NOMO-1 (cell line): ENCODE measurements around the gene MAN1A1.

ENCODE experiments used
- DNase-seq, 2 experiments: peaks; one replicate each; lab custom pipeline; 2025; ENCODE audit not compliant: unreplicated experiment in 2 of 2; lab: John Stamatoyannopoulos, UW

MAN1A1 gene

DNA sequence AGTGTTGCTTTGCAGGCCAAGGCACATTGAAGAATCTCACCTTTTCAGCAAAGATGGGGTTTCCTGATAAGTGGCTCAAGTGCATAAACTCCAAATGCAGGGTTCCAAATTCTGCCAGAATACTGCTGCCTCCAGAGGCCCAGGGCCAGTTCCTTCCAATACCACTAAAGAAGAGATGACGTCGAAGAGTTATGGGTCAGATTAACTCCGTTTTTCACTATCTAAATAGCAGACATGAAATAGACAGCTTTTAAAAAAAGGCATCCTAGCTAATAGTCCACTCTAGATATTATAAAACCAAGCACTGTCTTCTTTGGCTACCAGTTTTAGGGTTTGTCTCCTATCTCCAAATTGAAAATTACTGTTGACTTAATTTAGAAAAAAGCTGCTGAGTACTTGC, 144.8 kb downstream of the MAN1A1 start:
- DNase-seq = no peak

DNA sequence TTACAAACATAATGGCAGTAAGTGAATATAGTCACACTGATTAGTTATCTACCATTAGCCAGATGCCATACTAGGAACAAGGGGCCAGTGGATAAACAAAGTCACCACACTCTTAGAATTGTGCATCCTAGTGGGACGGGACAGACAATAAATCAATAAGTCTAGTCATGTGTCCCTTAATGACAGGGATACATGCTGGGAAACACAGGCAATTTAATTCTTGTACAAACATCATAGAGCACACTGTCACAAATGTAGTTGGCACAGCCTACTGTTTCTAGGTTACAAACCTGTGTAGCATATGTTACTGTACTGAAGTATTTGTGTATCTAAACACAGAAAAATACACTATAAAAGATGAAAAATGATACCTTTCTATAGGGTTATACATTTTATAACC, 148.1 kb downstream of the MAN1A1 start:
- DNase-seq = no peak

DNA sequence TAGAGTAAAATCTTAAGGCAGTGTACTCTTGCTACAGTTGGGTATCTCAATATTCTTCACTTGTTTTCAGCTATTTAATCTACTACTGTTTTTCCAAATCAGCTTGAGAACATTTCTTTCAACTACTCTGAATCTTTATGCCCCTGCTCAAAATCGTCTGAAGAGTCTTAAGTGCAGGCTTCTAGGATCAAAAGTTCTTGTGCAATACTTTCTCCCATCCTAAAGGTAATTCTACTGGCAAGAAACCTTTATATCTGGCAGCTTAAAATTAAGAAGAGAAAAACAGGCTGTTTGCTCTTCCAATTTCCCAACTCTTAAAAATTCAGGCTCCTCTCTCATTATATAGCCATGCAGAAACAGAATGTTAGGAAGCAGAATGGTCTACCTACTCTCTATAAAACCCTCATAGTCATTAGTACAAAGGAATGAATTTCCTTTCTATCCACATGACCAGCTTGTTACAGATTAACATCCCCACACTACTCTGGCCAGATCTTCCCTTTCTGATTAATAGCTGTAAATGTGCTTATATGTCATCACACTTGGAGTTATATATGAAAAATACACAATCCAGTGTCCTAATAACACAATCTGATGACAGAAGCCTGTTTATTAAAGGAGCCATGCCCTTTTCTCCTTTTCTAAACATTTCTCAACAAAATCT, 148.9 kb downstream of the MAN1A1 start:
- no peak for DNase-seq

DNA sequence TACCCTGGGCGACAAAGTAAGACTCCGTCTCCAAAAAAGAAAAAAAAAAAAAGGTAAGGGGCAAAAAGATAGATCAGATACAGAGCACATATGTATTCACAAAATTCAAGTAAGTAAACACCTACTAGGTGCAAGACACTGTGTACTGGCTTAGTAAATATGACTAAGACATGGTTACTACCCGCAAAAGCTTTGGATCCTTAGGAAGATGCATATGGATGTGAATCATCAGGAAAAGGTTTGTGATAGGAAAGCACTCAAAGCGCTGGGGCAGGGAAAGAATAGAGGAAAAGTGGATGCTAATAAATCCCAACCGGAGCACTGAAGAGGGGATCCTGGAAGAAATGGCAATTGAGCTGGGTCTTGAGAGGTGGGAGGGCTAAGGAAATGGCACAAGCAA, 152.3 kb downstream of the MAN1A1 start:
- DNase-seq = no peak

DNA sequence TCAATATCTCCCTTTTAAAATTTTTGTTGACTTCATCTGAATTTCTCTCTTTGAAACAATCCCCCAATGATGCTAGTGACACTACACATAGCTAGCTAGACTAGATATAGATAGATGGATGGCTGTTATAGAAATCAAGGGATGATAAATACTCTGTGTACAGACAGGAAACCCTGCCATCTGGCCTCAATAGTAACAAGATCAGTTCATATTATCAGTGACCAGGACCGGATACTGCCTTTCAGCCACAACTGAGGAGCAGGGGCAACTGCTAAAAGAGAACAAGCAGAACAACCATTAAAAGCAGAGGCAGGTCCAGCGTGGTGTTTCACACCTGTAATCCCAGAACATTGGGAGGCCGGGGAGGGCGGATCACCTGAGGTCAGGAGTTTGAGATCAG, 152.8 kb downstream of the MAN1A1 start:
- no peak for DNase-seq

DNA sequence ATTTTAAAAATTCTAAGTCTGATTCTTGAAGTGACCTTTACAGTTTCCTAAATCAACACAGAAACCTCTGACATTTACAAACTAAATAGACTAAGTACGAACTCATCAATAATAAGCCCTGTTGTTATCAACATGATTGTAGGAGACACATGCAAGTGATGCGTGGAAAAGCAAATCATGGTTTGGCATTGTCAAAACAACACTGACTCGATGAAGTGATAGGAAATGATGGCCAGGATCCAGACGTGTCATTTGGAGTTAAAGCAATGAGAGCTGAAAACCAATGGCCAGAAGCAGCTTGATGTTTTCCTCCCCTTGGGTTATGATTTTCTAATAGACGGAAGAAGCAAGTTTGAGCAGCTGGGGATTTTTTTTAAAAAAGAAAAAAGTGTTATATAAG, 153.7 kb downstream of the MAN1A1 start:
- DNase-seq = no peak

DNA sequence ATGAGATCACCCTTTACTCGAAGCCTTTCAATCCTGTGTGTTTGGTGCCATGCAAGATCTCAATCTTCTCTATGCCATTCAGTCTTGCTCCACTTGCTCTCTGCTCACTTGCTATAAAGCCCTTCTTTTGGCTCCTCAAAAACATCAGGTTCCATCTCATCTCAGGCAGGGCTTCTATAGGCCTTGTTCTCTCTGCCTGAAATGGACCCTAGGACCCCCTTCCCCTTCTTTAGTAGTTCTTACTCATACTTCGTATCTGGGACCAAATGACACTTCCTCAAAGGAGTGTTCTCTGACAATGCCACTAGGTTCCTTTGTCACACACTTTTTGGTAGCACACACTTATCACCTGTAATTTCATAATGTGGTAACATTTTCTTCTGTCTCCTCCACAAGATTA, 154.4 kb downstream of the MAN1A1 start:
- no peak for DNase-seq

DNA sequence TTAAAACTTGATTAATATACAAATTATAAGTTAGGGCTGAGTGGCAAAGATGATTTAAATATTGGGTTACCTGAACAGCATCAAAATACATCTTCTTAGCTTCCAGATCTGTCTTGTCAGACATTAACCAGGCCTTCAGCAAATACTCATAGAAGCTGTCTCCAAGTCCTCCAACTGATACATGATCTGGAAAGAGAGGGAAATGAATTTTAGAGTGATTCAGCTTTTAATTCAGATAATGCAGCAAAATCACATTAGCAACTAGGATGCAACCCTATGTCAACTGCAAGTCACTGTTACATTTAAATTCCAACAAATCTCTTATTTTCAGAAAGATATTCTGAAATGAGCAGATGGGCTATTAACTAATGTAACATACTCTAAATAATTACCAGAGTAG, 155.9 kb downstream of the MAN1A1 start:
- no peak for DNase-seq

DNA sequence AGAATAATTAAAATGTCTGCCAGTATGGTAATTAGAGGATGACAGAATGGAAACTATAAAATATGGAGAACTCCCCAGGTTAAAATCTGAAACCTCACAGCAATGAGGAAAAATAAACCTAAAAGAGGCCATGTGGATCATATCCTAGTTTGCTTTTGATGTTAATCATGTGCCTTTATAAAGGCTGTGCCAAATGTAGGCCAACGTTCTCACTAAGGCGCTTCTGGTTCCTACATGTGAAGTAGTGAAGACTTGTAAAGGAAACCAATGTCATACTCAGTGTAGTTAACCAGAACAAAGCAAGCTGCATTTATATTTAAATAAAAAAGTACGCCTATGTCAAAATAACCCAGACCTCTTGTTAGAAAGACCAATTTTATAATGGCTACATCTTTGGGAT, 157.4 kb downstream of the MAN1A1 start:
- DNase-seq = no peak

DNA sequence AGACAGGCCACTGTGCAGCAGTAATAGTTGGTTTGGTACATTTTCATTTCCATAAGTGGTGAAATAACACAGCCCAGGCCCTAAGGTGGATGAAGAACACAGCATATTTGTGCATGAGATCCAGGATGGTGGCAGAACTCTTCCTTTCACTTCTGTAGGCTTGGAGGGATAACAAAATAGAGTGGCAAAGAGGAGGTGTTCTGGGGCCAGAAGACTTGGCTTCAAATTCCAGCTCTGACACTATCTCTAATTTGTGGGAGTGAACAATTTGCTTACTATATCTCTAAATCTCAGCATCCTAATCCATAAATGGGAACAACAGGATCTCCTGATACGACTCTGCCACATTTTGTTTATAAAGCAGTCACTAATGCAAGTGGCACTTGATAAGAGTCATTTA, 159.4 kb downstream of the MAN1A1 start:
- DNase-seq = no peak

DNA sequence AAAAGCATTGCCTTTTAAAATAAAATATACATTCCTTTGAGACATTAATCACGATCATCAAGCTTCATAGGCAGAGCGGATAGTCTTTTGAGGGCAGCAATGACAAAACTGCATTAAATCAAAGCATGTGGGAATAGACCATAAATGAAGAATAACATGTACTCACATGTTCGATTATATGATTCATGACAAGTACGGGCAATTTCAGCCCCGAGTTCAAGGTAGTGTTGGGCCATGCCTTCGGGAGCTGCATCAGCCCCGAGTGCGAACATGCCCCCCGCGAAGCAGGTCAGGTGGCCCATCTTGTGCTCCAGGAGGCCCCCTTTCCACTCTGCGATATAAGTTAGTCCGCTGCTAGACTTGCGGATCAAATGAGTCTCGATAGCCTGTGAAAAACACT, 160.1 kb downstream of the MAN1A1 start:
- DNase-seq = no peak

DNA sequence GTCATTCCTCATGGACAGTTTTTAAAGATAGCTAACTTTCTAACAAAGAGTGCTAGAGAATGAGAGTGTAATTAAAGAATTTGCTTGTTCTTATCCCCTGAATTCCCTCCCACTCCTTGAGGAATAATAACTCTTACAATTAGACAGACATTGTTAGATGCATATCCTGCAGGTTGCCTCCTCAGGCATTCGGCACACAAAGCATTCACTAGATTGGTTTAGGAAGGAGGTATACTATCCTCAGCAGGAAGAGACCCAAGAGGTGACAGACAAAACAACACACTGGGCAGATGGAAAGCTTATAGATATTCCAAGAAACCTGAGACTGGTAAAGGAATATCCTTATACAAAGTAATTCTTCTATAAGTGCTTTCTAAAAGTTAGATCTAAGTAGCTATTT, 162.0 kb downstream of the MAN1A1 start:
- no peak for DNase-seq

DNA sequence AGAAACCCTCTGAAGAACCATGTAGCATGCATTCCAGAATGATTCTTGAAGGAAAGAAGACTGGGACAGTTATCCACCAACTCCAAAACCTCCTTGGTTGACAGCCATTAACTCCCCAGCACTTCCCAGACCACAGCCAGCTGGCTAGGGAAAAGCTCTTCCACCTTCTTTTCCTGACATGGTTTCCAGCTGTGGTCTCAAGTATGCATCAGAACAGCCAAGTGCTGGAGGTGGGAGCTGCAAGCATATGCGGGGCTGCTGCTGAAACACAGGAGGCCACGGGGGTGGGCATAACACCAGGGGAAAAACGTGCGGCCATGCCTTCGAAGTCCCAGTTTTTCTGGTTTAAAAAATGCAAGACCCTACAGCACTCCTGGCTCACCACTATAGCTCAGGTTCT, 163.1 kb downstream of the MAN1A1 start:
- DNase-seq = no peak

DNA sequence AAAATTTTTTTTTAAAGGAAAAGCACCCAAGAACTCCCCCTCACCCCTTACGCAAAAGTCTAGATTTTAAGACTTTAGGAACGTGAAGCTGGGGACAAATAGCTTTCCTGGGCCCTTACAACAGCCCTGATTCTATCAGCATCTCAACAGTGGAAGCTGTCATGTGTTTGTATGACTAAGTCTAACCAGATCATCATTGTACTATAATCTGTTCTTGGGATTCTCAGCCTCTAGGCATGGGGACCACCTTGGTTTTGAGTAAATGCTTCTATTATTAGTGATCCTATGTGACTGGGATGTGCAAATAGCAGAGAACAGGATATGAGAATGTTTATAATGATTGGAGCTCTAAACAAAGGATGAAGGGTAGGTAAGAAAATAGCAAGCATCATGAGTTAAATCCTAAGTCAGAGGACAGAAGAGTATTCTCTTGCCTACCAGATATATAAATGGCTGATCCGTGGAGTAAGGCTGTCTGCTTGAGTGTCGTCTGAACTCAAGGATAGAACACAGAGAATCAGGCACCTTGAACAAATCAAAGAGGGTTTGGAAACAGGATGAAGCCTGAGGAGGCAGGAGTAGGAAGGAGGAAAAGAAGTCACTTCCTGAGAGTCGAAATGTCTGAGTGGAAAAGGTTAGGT, 165.4 kb downstream of the MAN1A1 start:
- no peak for DNase-seq

DNA sequence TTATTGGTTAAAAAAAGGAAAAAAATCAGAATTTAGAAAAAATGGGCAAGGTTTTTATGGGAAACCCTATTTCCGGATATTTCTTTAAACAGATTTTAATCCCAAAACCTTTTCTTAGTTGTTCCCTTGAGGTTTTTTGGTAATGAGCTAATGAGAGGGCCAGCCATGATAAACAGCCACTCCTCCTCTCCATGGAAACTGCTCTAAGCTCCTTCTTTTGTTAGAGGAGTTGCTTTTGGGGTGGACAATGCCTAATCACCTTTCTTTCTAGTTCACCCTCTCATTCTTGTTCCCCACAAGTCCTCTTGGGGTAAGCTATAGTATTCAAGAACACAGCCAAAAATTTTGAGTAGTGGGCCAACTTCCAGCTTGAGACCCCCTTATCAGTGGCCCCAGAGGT, 166.1 kb downstream of the MAN1A1 start:
- DNase-seq = no peak

DNA sequence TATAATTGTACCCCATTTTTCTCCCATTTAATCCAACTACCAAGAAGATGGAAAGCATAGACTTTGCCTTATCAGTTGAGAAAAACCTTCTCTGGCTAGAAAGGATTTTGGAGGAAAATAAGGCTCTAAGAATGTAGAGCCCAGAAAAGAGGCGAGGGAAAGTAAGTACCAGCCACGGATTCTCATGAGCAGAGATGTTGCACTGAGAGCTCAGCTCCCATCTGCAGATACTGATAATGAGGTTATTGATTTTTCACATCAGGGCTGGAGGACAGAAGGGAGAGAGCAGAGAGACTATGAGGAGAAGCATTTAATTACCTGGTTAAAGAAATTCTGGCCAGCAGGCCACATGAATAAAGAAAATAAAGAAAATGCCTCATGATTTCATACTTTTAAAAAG, 166.7 kb downstream of the MAN1A1 start:
- peak in 1 of 2 experiments; percentile 69 for DNase-seq

DNA sequence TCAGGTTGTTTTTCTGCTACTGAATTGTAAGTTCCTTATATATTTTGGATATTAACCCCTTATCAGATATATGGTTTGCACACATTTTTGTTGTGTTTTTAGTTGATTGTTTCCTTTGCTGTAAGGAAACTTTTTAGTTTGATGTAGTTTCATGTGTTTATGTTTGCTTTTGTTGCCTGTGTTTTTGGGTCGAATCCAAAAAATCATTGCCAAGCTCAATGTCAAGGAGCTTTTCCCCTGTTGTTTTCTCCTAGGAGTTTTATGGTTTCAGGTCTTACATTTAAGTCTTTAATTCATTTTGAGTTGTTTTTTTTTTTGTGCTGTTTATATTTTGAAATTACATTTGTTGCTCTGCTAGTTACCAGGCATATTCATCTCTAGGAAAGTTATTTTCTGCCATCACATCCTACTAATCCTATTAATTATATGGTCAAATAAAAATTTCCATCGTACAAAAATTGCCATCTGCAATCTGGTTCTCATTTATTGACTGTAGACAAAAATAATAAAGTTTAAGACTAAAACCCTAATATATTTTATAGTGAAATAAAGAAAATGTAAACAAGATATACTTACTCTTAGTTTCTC, 167.3 kb downstream of the MAN1A1 start:
- DNase-seq = no peak

DNA sequence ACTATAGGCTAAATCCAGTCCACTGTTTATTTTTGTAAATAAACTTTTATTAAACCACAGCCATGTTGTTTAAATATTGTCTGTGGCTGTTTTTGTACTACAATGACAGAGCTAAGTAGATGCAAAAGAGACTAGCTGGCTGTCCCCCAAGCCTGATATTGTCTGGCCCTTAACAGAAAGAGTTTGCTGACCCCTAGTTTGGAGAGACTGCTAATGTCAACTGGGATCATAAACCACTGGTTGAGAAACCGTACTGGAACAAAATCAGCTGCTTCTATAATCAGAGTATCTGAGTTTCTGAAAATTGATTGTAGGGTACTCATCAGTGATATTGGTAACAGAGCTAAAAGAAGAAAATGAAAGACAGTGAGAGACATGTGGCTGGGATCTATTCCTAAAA, 168.5 kb downstream of the MAN1A1 start:
- no peak for DNase-seq

DNA sequence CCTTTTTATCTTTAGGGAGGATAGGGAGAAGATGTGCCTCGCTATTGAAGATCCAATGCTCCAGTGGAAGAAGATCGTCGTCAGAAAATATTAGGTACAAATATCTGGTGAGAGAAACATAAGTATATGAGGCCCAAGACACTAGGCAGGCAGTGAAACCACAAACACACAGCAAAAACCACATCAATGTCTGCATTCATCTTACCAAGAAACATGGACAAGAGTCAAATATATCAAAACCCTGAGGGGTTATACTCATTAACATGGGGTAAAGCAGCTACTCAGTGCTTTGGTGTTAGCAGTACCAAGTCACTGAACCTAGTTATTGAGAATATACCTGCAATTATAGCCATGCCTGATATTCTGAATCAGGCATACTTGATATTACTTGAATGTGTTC, 169.7 kb downstream of the MAN1A1 start:
- no peak for DNase-seq

DNA sequence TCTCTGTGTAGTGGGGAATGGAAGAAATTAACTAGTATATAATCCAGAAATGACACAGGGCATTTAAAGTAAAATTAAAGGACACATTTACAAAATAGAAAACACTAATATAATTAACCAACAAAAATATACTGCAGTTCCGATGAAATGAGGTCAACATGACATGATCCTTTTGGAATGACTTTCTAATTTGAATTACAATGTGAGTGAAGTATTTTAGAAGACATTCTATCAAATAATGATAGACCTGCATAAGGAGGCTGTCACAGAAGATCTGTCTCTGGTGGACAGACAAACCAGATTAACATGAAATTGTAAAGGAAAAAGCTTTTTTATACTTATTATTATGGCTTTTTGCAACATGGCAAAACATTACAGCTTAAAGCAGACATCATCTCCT, 170.5 kb downstream of the MAN1A1 start:
- DNase-seq = no peak

DNA sequence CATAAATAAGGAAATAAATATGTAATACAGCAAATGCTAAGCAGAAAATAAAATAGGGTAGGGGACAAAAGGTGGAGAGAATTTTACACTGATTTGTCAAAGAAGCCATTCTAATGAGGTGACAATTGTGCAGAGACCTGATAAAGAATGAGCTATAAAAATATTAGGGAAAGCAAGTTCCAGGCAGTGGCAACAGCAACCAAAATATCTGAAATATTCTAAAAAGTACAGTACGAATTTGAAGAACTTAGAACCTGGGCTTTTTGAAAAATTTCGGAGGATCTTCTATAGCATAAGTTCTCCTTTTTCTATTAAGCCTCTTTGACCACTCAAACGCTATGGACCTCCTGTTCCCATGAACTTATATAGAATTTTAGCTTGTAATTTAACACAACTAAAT, 173.1 kb downstream of the MAN1A1 start:
- DNase-seq = no peak
